HG03460 (cell line): ENCODE results near the gene ADTRP.

ENCODE experiments used
- ATAC-seq: cut with Tn5 transposase; IDR thresholded peaks from one replicate; pipeline ENCODE4 v1.9.1; 2021; ENCODE audit not compliant: unreplicated experiment

Gene ADTRP

GRCh38 chr6:11668455-11668854, 110.1 kb downstream of the ADTRP start:
- ATAC-seq: no peak

GRCh38 chr6:11667876-11668275, 110.7 kb downstream of the ADTRP start:
- no peak for ATAC-seq

GRCh38 chr6:11665604-11666326, 112.8 kb downstream of the ADTRP start:
- ATAC-seq: no peak
